PC-9 (cell line): ENCODE measurements around the gene EXOC4. TPM values are rescaled to one million over a fixed set of nuclear protein-coding genes. Genes with fewer than 3 reads are reported as not detected.

ENCODE experiments used
- BruUV-seq: library from RNA; stranded (reverse); fragments of 400-500 nt; replicated peaks from 2 replicates; lab custom pipeline; 2021; lab: Mats Ljungman, UMichigan
- CTCF ChIA-PET: fragments of 300-600 bp; sonication (Branson Sonifier 250); formaldehyde crosslinking; loops from one replicate; lab custom pipeline; 2022; ENCODE audit warnings: antibody characterized with exemption; lab: Charles Lee
- POLR2A ChIA-PET: fragments of 300-600 bp; sonication (Branson Sonifier 250); formaldehyde crosslinking; loops from one replicate; lab custom pipeline; 2022; ENCODE audit warnings: antibody characterized with exemption; ENCODE audit not compliant: unreplicated experiment; lab: Charles Lee
- DNase-seq, 2 experiments: peaks; one replicate each; pipeline versions ENCODE4 v3.0.0 to v3.0.0-alpha.2; 2015 to 2022; ENCODE audit warnings: mixed read lengths in 1 of 2
- H2AFZ ChIP-seq: fragments of 200-600 bp; sonication (generic); 2 replicates; pipeline ENCODE4 v1.8.1; 2017; ENCODE audit warnings: antibody characterized with exemption
- H3F3A ChIP-seq: fragments of 200-600 bp; sonication (generic); 2 replicates; pipeline ENCODE4 v1.8.1; 2017; ENCODE audit warnings: antibody characterized with exemption, mild to moderate bottlenecking, low read depth; ENCODE audit not compliant: insufficient read depth
- H3K27ac ChIP-seq: fragments of 200-600 bp; sonication (generic); 2 replicates; pipeline ENCODE4 v1.6.1; 2016; ENCODE audit warnings: mixed run types
- H3K27me3 ChIP-seq: fragments of 200-600 bp; sonication (generic); 2 replicates; pipeline ENCODE4 v1.6.1; 2016; ENCODE audit warnings: low read depth, mixed run types; ENCODE audit not compliant: insufficient read depth
- H3K36me3 ChIP-seq: fragments of 200-600 bp; sonication (generic); 2 replicates; pipeline ENCODE4 v1.6.1; 2016; ENCODE audit warnings: low read depth, mixed run types
- H3K4me1 ChIP-seq: fragments of 200-600 bp; sonication (generic); replicated peaks from 2 replicates; pipeline ENCODE4 v1.6.1; 2016; ENCODE audit warnings: mixed run types; ENCODE audit not compliant: insufficient read depth
- H3K4me2 ChIP-seq: fragments of 200-600 bp; sonication (generic); 2 replicates; pipeline ENCODE4 v1.6.1; 2017; ENCODE audit warnings: mixed run types
- H3K4me3 ChIP-seq: fragments of 200-600 bp; sonication (generic); 2 replicates; pipeline ENCODE4 v1.6.1; 2016; ENCODE audit warnings: mixed run types
- H3K79me2 ChIP-seq: fragments of 200-600 bp; sonication (generic); 2 replicates; pipeline ENCODE4 v1.6.1; 2017; ENCODE audit warnings: low read depth, mixed run types
- H3K9me2 ChIP-seq: fragments of 200-600 bp; sonication (generic); 2 replicates; pipeline ENCODE4 v1.8.1; 2017; ENCODE audit warnings: mild to moderate bottlenecking; ENCODE audit not compliant: insufficient read depth
- H3K9me3 ChIP-seq: fragments of 200-600 bp; sonication (generic); 2 replicates; pipeline ENCODE4 v1.8.1; 2016; ENCODE audit warnings: low read depth; ENCODE audit not compliant: insufficient read depth
- H4K20me1 ChIP-seq: fragments of 200-600 bp; sonication (generic); 2 replicates; pipeline ENCODE4 v1.8.1; 2017; ENCODE audit not compliant: insufficient read depth
- EZH2 ChIP-seq: fragments of 200-600 bp; sonication (generic); IDR thresholded peaks from 2 replicates; pipeline ENCODE4 v1.8.0; 2017; ENCODE audit warnings: antibody characterized with exemption, low read depth
- intact Hi-C: fragments of 100-400 bp; cut with micrococcal nuclease; formaldehyde crosslinking; loops from one replicate; pipeline ENCODE4 v1.10.0; 2022; ENCODE audit not compliant: unreplicated experiment
- total RNA-seq: library from RNA; stranded (reverse); gene quantifications from 2 replicates; pipeline ENCODE4 v1.2.3, GENCODE V29; 2021
- TF ChIP-seq, protein P1 (sequence below): fragments of 200-600 bp; sonication (generic); conservative IDR thresholded peaks from 2 replicates; pipeline ENCODE4 v1.6.1; 2017; ENCODE audit warnings: mixed run types, antibody characterized with exemption, mild to moderate bottlenecking, moderate library complexity

EXOC4 gene
- total RNA-seq, 1 experiment from 2014 or later: 101 TPM

GRCh38 chr7:133545618-133546017 is 292.7 kb downstream of the EXOC4 start:
- H3K79me2 ChIP-seq: no peaks in the 10 kb centered on the region
- H4K20me1 ChIP-seq: no peaks in the 10 kb centered on the region
- no peak overlapping the region for H3K4me3 ChIP-seq
- intact Hi-C loops: no loop called here
- H3K9me2 ChIP-seq: 0 out of 2 replicates have a peak, but pooled peaks cover 5% of the 10 kb centered on the region
- no peaks in the 10 kb centered on the region for H3K27me3 ChIP-seq
- ChIA-PET POLR2A (no interaction called here), CTCF (no interaction called here)
- no peak overlapping the region for H2AFZ ChIP-seq
- no peaks in the 10 kb centered on the region for H3K9me3 ChIP-seq
- H3K4me1 ChIP-seq: no peaks in the 10 kb centered on the region
- no TSS peak for BruUV-seq
- TF ChIP-seq EZH2: no peak
- TF ChIP-seq, protein P1, sequence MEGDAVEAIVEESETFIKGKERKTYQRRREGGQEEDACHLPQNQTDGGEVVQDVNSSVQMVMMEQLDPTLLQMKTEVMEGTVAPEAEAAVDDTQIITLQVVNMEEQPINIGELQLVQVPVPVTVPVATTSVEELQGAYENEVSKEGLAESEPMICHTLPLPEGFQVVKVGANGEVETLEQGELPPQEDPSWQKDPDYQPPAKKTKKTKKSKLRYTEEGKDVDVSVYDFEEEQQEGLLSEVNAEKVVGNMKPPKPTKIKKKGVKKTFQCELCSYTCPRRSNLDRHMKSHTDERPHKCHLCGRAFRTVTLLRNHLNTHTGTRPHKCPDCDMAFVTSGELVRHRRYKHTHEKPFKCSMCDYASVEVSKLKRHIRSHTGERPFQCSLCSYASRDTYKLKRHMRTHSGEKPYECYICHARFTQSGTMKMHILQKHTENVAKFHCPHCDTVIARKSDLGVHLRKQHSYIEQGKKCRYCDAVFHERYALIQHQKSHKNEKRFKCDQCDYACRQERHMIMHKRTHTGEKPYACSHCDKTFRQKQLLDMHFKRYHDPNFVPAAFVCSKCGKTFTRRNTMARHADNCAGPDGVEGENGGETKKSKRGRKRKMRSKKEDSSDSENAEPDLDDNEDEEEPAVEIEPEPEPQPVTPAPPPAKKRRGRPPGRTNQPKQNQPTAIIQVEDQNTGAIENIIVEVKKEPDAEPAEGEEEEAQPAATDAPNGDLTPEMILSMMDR: no peak
- no peak overlapping the region for H3K27ac ChIP-seq
- no peaks in the 10 kb centered on the region for H3F3A ChIP-seq
- DNase-seq: no peak
- H3K36me3 ChIP-seq: no peaks in the 10 kb centered on the region
- no peak overlapping the region for H3K4me2 ChIP-seq

GRCh38 chr7:133547981-133548380 is 295.1 kb downstream of the EXOC4 start:
- ChIA-PET POLR2A (no interaction called here), CTCF (interaction anchor here (0.6 kb wide), 1 partner anchor 176 kb away, joined by 3 read pairs; no protein-coding TSS in a partner anchor)
- H3K79me2 ChIP-seq: no peaks in the 10 kb centered on the region
- no peaks in the 10 kb centered on the region for H3F3A ChIP-seq
- H3K27ac ChIP-seq: no peak overlapping the region
- no peaks in the 10 kb centered on the region for H3K9me2 ChIP-seq
- no peak for DNase-seq
- no TSS peak for BruUV-seq
- no peaks in the 10 kb centered on the region for H3K27me3 ChIP-seq
- no peaks in the 10 kb centered on the region for H3K4me1 ChIP-seq
- no peak overlapping the region for H3K4me2 ChIP-seq
- no peak overlapping the region for H2AFZ ChIP-seq
- no peaks in the 10 kb centered on the region for H3K36me3 ChIP-seq
- intact Hi-C loops: no loop called here
- no peak overlapping the region for H3K4me3 ChIP-seq
- H3K9me3 ChIP-seq: no peaks in the 10 kb centered on the region
- TF ChIP-seq, protein P1: no peak
- TF ChIP-seq EZH2: no peak
- no peaks in the 10 kb centered on the region for H4K20me1 ChIP-seq

DNA sequence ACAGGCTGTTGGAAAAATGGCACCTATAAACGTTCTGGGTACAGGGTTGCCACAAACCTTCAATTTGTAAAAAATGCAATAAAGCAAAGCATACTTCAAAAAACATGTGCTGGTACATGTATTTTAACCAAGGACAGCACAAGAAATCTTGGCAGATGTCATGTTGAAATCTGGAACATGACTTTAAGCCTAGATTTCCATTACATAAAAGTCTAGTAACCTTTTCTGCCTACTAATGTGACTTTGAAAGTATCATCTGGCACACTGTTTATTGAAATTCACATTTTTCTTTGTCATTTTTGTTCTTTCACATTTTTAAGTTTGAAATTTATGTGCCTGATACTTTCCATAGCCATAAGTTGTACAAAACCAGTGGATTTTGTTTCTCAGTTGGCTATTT is 296.8 kb downstream of the EXOC4 start:
- POLR2A ChIA-PET: no interaction called here
- intact Hi-C loops: no loop called here

More for the DNA sequence above, 296.8 kb downstream of the EXOC4 start:
- Histone ChIP-seq H3K36me3 (no peaks in the 10 kb centered on the region), H3K27ac (no peak overlapping the region), H3K9me2 (no peaks in the 10 kb centered on the region), H3K4me2 (no peak overlapping the region), H3K4me1 (no peaks in the 10 kb centered on the region), H3K9me3 (no peaks in the 10 kb centered on the region), H3K79me2 (no peaks in the 10 kb centered on the region), H3F3A (no peaks in the 10 kb centered on the region), H3K27me3 (no peaks in the 10 kb centered on the region), H3K4me3 (no peak overlapping the region), H2AFZ (no peak overlapping the region), H4K20me1 (no peaks in the 10 kb centered on the region)
- no peak for DNase-seq
- TF ChIP-seq, protein P1: no peak
- no peak for TF ChIP-seq EZH2
- CTCF ChIA-PET: no interaction called here
- BruUV-seq: no TSS peak
